Uterus (tissue), 4 donors: ENCODE data around the gene SPRR3. TPM values are rescaled to one million over a fixed set of nuclear protein-coding genes. Genes with fewer than 3 reads are reported as not detected.

Source experiments
- DNase-seq, 2 donors: peaks; one replicate each; pipeline ENCODE4 v3.0.0-alpha.2; 2019 to 2020
- H3K27ac ChIP-seq, 2 donors: fragments of 200-600 bp; sonication (generic); 1 replicate in 1 of 2; 2 replicates in 1 of 2; pipeline ENCODE4 v1.5.1; 2016 to 2018
- H3K27me3 ChIP-seq, 2 donors: fragments of 200-600 bp; sonication (generic); one replicate each; pipeline ENCODE4 v1.5.1; 2018 to 2019; ENCODE audit warnings: control low read depth in 1 of 2
- H3K36me3 ChIP-seq, 2 donors: fragments of 200-600 bp; sonication (generic); one replicate each; pipeline ENCODE4 v1.5.1; 2019; ENCODE audit warnings: control low read depth in 1 of 2
- H3K4me1 ChIP-seq, 2 donors: fragments of 200-600 bp; sonication (generic); one replicate each; pipeline ENCODE4 v1.5.1; 2018 to 2019; ENCODE audit warnings: control low read depth in 1 of 2
- H3K4me3 ChIP-seq, 2 donors: fragments of 200-600 bp; sonication (generic); 1 replicate in 1 of 2; 2 replicates in 1 of 2; pipeline ENCODE4 v1.5.1; 2018 to 2019; ENCODE audit warnings: mild to moderate bottlenecking in 1 of 2
- H3K9me3 ChIP-seq, 2 donors: fragments of 200-600 bp; sonication (generic); one replicate each; pipeline ENCODE4 v1.5.1; 2019; ENCODE audit warnings: control low read depth in 1 of 2
- POLR2A ChIP-seq, 2 donors: fragments of 450-650 bp; IDR thresholded peaks; one replicate each; pipeline ENCODE4 v1.6.1; 2016; ENCODE audit warnings: antibody characterized with exemption in 2 of 2, mild to moderate bottlenecking in 1 of 2, moderate library complexity in 1 of 2
- intact Hi-C: fragments of 100-400 bp; cut with DNase I; formaldehyde crosslinking; loops from one replicate; pipeline ENCODE4 v1.15.1; 2023; ENCODE audit warnings: low total_unique reads
- total RNA-seq, 4 donors: library from RNA; depleted of rRNA in 3 of 4; stranded (reverse); fragments of >200 nt in 3 of 4; gene quantifications; one replicate each; pipeline versions ENCODE4 v1.1.0 to v1.2.4, GENCODE V29; 2014 to 2023
- TF ChIP-seq, protein P1 (sequence below), 4 experiments: fragments of 200-600 bp in 2 of 4; fragments of 450-650 bp in 2 of 4; sonication (generic) in 2 of 4; IDR thresholded peaks; one replicate each; pipeline ENCODE4 v1.5.1; 2016 to 2019; ENCODE audit warnings: antibody characterized with exemption in 4 of 4, mild to moderate bottlenecking in 2 of 4, moderate library complexity in 1 of 4
- donor health status: DM: yes; HTN: yes; CAD: no.

SPRR3 gene
- total RNA-seq, 4 donors from 2014 or later: 0.69 to 0.70 TPM; not detected in 2

DNA sequence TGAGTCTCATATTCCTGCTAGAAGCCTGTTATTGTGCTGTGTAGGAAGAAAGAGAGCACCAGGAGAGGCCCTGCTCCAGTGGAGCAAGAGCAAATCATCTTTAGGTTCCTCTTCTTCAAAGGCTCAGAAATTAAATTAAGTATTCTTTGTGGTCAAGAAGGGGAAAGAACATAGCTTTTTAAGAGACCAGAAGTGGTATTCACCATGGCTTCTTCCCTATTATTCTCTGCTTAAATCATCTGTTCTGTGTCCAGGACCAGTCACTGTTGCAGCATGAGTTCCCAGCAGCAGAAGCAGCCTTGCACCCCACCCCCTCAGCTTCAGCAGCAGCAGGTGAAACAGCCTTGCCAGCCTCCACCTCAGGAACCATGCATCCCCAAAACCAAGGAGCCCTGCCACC lies 30.5 kb downstream of the SPRR3 start:
- TF ChIP-seq, protein P1, sequence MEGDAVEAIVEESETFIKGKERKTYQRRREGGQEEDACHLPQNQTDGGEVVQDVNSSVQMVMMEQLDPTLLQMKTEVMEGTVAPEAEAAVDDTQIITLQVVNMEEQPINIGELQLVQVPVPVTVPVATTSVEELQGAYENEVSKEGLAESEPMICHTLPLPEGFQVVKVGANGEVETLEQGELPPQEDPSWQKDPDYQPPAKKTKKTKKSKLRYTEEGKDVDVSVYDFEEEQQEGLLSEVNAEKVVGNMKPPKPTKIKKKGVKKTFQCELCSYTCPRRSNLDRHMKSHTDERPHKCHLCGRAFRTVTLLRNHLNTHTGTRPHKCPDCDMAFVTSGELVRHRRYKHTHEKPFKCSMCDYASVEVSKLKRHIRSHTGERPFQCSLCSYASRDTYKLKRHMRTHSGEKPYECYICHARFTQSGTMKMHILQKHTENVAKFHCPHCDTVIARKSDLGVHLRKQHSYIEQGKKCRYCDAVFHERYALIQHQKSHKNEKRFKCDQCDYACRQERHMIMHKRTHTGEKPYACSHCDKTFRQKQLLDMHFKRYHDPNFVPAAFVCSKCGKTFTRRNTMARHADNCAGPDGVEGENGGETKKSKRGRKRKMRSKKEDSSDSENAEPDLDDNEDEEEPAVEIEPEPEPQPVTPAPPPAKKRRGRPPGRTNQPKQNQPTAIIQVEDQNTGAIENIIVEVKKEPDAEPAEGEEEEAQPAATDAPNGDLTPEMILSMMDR (IDR thresholded peaks at IDR 0.05): no peak
- no peak for TF ChIP-seq POLR2A (IDR thresholded peaks at IDR 0.05)
- DNase-seq: no peak
- H3K4me1 ChIP-seq: no peaks in the 10 kb centered on the region
- H3K27ac ChIP-seq: no peak overlapping the region
- H3K4me3 ChIP-seq: no peak overlapping the region
- no peaks in the 10 kb centered on the region for H3K27me3 ChIP-seq
- intact Hi-C loops: no loop called here
- H3K36me3 ChIP-seq: no peaks in the 10 kb centered on the region
- H3K9me3 ChIP-seq: no peaks in the 10 kb centered on the region

DNA sequence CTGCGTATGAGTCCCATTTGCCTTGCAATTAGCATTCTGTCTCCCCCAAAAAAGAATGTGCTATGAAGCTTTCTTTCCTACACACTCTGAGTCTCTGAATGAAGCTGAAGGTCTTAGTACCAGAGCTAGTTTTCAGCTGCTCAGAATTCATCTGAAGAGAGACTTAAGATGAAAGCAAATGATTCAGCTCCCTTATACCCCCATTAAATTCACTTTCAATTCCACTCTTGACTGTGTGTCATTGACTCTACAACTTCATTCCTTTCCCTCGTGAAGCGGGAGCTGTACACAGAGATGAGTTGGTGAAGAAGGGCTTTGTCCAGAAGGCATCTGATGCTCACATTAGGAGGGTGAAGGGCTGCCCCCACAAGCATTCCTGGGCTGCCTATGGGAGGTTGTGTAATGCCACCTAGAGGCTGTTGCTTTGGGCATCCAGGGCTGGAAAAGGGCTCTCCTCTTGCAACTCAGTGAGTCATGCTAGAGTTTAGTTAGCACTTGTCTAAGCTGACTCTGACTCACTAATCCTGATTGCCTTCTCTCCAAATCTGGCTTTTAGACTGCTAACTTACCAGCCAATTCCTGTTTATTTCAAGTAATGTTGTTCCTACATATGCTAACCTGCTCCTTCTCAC lies 31.2 kb downstream of the SPRR3 start:
- no peaks in the 10 kb centered on the region for H3K4me1 ChIP-seq
- H3K9me3 ChIP-seq: no peaks in the 10 kb centered on the region
- no peak overlapping the region for H3K27ac ChIP-seq
- no peak for DNase-seq
- intact Hi-C loops: no loop called here
- no peak overlapping the region for H3K4me3 ChIP-seq
- TF ChIP-seq POLR2A (IDR thresholded peaks at IDR 0.05): no peak
- TF ChIP-seq, protein P1 (IDR thresholded peaks at IDR 0.05): no peak
- H3K27me3 ChIP-seq: no peaks in the 10 kb centered on the region
- no peaks in the 10 kb centered on the region for H3K36me3 ChIP-seq

- no peaks in the 10 kb centered on the region for H3K9me3 ChIP-seq
- H3K4me1 ChIP-seq: no peaks in the 10 kb centered on the region
- no peaks in the 10 kb centered on the region for H3K27me3 ChIP-seq
- intact Hi-C loops: no loop called here
- H3K27ac ChIP-seq: no peak overlapping the region
- H3K4me3 ChIP-seq: no peak overlapping the region
- H3K36me3 ChIP-seq: no peaks in the 10 kb centered on the region
- TF ChIP-seq, protein P1 (IDR thresholded peaks at IDR 0.05): no peak
- TF ChIP-seq POLR2A (IDR thresholded peaks at IDR 0.05): no peak
- DNase-seq: no peak
These were observed 33.7 kb downstream of the SPRR3 start for GRCh38 chr1:153035211-153035610.

DNA sequence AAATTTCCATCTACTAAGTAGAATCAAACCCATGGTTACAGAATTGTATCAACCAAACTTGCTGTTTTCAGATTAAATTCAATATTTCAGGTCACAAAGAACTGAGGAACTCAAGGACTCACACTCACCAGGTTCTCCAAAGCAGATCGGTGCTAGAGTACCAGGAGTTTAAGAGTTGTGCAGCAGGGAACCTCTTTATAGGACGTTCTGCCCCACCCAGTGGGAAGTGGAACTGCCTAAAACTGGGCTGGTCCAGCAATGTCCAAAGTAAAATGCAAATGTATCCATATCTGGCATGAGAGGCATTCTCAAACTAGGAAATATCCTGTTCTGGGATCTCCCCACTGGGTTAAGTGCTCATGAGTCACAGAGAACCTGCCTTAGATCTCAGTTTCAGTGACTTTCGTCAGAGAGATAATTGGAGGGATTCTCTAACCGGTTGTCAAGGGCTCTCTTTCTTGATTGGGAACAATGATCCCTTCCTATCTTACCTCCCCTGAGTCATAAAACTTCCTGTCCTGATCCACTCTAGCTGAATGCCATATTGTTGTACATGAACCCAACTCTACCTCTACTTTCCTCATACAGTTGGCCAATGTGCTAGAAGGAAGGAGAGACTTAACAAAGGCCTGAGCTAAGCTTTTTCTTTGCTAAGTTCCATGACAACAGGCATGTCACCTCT lies 39.5 kb downstream of the SPRR3 start, which contains the start of gene SPRR2D:
TSS of gene SPRR2D (minus strand) at position 171 of the 682 bp plus-strand sequence. CDS start 774 bp downstream, outside the sequence.
- TF ChIP-seq, protein P1 (IDR thresholded peaks at IDR 0.05): no peak
- H3K27me3 ChIP-seq: no peaks in the 10 kb centered on the region
- no peak within 1 kb of the TSS for H3K27ac ChIP-seq
- intact Hi-C loops: no loop called here
- DNase-seq: no peak
- no peaks in the 10 kb centered on the region for H3K9me3 ChIP-seq
- H3K4me3 ChIP-seq: no peak within 1 kb of the TSS
- no peaks in the 10 kb centered on the region for H3K36me3 ChIP-seq
- H3K4me1 ChIP-seq: no peaks in the 10 kb centered on the region

GRCh38 chr1:153049211-153049610 lies 47.7 kb downstream of the SPRR3 start:
- H3K27ac ChIP-seq: no peak overlapping the region
- no peaks in the 10 kb centered on the region for H3K4me1 ChIP-seq
- H3K27me3 ChIP-seq: no peaks in the 10 kb centered on the region
- H3K4me3 ChIP-seq: no peak overlapping the region
- H3K9me3 ChIP-seq: no peaks in the 10 kb centered on the region
- no peak for TF ChIP-seq POLR2A (IDR thresholded peaks at IDR 0.05)
- TF ChIP-seq, protein P1 (IDR thresholded peaks at IDR 0.05): no peak
- H3K36me3 ChIP-seq: no peaks in the 10 kb centered on the region
- intact Hi-C loops: no loop called here
- DNase-seq: no peak
